NCI-H524 treated with DMSO at 0.1 percent for 48 hours (cell line): ENCODE data around the gene COL11A1.

Experiments used
- DNase-seq: peaks from one replicate; lab custom pipeline; 2025; lab: John Stamatoyannopoulos, UW

COL11A1 gene

GRCh38 chr1:102899935-102900334, 208.4 kb downstream of the COL11A1 start:
- no peak for DNase-seq

GRCh38 chr1:102897557-102897956, 210.8 kb downstream of the COL11A1 start:
- no peak for DNase-seq

DNA sequence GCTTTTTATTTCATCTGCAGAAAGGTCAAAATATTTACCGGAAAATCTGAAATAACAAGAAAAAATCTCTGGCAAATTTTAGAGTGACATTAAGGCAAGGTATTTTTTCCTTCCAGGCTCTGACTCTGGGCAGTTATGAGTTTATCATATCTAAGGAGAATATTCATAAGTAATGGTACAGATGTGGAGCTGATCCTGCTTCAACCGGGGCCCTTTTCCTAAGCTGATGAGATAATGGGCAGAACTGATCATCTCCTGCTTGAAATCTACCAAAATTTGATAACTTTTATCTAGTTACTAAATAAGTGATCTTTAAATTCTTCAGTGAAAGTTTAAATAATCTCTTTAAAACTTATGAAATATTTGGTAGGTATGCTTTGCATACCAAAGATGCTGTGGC, 211.6 kb downstream of the COL11A1 start:
- no peak for DNase-seq

DNA sequence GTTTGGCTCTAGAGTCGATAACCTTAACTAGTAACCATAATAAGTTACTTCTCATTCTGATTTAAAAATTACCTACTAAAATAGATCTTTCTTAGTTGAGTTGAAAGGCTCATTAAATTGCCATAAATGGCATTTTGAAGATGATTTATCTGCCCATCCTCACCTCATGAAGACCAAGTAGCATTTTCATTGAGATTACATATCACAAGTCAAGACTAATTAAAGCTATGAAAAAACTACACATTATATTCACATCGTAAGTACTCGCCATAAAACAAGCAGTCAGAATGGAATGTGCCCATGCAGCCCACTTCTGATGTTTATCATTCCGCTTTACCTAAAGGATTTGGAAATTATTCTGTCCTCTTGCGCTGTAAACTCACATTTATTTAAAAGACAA, 212.0 kb downstream of the COL11A1 start:
- no peak for DNase-seq

GRCh38 chr1:102891868-102892625, 216.3 kb downstream of the COL11A1 start:
- DNase-seq: no peak

GRCh38 chr1:102886638-102887037, 221.7 kb downstream of the COL11A1 start:
- no peak for DNase-seq

DNA sequence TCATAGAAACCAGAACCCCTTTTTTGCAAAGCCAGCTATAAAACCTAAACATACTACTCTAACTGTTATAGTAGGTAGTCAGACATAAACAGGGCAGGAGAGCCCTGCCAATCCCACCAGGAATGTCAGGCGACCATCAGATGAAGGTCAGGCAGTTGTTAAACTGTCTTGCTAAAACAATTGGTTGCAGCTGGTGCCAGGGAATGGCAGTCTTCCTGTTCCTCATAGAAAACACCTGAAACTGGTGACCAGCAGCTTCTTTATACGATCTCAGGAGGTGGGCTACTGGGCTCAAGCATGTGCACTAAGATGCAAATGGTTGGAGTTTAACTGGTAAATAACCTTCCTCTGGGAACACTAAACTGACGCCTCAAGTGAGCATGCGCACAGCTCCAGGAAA, 224.1 kb downstream of the COL11A1 start:
- no peak for DNase-seq

DNA sequence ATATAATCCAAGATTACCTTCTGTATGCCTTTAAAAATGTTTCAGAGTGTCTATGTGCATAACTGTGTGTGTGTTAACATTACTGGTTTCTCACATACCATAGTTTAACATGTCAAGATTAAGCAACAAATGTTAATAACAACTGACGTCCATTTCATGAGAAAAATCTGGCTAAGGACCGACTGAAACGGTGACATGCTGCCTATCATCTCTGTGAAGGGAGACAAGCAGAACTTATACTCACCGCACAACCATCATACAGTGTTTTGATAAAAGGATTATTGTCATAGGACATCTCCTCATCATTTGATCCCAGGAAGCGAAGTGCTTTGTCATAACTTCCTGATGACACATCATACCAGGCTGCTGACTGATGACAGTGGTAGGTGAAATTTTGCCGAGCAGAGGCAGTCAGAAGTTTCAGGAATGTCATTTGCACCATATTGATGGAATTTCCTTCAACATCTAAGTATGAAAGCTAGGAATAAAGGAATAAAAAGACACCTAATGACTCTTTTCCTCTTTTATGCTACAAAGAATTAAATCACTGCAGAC, 228.8 kb downstream of the COL11A1 start:
- no peak for DNase-seq

DNA sequence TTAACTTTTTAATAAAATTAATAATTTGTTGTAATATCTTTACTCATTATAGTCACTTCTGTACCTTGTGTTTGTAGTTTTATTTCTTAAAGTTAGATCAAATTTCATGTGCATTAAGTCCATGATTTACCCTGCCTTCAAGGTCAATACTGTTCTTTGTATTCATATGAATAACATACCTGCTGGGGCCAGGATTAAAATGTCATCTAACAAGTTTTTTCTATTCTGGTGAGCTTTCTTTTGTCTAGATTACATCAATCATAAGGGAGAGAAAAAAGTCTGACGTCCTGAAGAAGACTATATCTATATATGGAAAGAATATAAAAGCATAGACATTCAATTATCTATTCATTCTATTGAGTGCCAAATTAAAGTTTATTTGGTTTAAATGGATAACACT, 232.6 kb downstream of the COL11A1 start:
- no peak for DNase-seq

- DNase-seq: no peak
These were observed 235.8 kb downstream of the COL11A1 start for GRCh38 chr1:102872526-102872925.

DNA sequence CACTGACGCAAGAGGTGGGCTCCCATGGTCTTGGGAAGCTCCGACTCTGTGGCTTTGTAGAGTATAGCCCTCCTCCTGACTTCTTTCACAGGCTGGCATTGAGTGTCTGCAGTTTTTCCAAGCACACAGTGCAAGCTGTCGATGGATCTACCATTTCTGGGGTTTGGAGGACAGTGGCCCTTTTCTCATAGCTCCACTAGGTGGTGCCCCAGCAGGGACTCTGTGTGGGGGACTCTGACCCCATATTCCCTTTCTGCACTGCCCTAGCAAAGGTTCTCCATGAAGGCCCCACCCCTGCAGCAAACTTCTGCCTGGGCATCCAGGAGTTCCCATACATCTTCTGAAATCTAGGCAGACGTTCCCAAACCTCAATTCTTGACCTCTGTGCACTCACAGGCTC, 236.2 kb downstream of the COL11A1 start:
- no peak for DNase-seq

DNA sequence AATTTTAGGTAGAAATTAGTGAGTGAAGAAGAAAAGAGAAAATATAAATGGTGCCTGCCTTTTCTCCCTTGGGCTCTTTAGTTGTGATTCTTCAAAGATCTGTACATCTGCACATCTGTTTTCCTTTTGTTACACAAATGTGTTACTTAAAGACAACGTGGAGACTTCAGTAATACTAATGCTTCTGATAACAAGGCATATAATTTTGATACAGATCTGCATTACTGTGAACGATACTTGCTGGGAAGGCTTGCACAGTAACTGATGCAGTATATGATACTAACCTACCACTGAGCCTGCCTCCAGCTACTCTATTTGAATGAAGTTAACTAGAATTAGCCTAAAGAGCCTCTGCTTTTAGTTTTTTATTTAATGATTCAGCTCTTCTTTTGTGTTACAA, 244.6 kb downstream of the COL11A1 start:
- DNase-seq: no peak

GRCh38 chr1:102861247-102861646, 247.1 kb downstream of the COL11A1 start:
- DNase-seq: no peak

- DNase-seq: no peak
These were observed 249.6 kb downstream of the COL11A1 start for GRCh38 chr1:102858695-102859094.

DNA sequence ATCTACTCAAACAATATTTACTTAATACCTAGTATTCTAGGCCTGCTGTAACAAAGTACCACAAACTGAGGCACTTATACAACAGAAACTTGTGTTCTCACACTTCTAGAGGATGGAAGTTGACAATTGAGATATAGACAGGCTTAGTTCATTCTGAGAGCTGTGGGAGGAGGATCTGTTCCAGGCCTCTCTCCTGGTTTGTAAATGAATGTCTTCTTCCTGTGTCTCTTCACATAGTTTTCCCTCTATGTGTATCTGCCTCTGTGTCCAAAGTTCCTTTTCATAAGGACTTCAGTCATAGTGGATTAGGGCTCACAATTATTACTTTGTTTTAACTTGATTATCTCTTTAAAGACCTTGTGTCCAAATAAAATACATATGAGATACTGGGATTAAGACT, 251.1 kb downstream of the COL11A1 start:
- no peak for DNase-seq

- DNase-seq: no peak
These were observed 254.6 kb downstream of the COL11A1 start for GRCh38 chr1:102853701-102854187.

DNA sequence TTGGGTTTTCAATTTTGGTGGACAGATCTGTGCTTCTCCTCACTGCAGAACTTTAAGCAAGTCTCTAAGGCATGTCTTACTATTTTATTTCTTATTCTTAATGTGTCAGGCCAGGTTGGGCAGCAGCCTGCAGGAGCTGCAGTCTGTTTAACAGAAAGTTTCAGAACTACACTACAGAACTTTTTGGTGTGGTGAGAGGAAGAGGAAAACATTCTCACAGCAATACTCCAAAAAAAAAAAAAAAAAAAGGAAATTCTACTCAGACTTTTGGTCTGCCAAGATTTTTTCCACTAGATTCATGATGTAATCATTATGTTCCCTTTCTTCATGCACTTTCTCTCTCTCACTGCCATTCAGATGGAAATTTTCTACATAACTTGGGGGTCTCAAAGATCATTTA, 255.2 kb downstream of the COL11A1 start:
- DNase-seq: no peak

- DNase-seq: no peak
These were observed 255.7 kb downstream of the COL11A1 start for GRCh38 chr1:102852613-102853012.

DNA sequence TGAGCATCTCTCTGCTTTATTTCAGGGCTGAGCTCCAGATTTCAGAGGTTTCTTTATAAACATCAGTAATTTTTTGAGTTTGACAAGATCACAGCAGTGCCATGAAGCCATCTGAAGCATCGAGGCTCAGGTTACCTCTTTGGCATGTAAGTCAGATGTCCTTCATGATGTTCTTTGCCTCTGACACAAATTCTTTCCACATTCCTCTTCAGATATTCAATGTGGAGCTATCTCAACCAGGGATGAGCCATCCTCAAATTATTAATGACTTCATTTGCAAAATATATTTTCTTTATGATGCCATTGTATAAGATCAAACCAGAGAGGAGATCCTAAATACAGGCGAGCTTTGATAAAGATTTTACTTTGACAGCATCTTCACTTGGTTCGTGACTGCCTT, 256.7 kb downstream of the COL11A1 start:
- DNase-seq: no peak

- no peak for DNase-seq
These were observed 265.7 kb downstream of the COL11A1 start for GRCh38 chr1:102842606-102843005.

DNA sequence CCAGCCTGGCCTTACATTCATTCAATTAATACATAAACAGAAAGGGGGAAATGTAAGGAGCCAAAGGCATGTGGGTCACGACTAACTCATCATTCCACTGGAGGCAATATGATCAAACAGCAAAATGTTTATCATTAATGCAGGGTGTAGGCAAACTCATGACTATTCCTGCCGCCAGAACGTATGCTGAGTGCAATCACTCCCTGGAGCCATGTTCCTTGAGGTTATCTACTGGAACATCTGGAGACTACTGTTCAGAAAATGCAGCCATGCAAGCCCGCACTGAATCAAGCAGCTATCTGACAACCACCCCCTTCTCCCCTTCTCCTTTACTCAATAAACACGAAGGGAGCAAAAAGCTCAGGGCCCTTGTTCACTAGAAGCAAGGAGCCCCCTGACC, 267.6 kb downstream of the COL11A1 start:
- DNase-seq: no peak

DNA sequence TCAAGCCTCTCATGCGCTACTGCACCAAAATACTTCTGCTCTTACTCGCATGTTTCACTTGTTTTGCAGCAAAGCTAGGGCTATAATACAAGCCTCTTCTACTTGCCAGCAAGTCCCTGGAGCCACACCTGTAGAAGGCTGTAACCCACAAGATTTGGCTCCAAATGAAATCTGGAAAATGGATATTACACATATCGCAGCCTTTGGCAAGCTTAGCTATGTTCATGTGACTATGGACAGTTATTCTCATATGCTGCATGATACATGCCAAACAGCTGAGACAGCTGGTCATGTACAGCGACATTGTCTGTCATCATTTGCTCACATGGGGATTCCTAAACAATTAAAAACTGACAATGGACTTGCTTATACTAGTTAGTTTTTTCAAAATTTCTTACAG, 270.3 kb downstream of the COL11A1 start:
- DNase-seq: no peak

DNA sequence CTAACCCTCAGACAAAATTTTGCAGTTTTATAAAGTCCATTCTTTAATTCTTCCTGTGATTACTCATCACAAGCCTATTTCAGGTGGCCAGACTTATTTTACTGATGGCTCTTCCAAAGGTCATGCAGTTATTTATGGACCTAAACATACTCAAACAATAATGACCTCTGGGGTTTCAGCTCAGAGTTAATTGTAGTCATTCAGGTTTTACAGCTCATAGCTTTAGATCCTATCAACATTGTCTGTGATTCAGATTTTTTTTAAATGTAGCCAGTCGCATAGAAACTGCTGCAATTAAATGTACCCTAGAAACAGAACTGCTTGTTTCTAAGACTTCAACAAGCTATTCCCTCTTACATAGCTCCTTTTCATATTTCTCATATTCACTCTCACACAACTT, 270.8 kb downstream of the COL11A1 start:
- DNase-seq: no peak

- DNase-seq: no peak
These were observed 271.3 kb downstream of the COL11A1 start for GRCh38 chr1:102836991-102837390.
